Subcutaneous abdominal adipose tissue (tissue), 5 donors: ENCODE results near the gene AGAP9.

Experiments used
- H3K27ac ChIP-seq: one replicate; pipeline ENCODE4 v1.7.0; 2013; ENCODE audit warnings: low read depth, mild to moderate bottlenecking, inconsistent platforms, low read length, moderate library complexity
- H3K27me3 ChIP-seq, 5 donors: one replicate each; pipeline ENCODE4 v1.7.0; 2013; ENCODE audit warnings: low read length in 5 of 5, inconsistent platforms in 1 of 5; ENCODE audit not compliant: control insufficient read depth in 5 of 5, insufficient read depth in 4 of 5
- H3K36me3 ChIP-seq, 5 donors: one replicate each; pipeline ENCODE4 v1.7.0; 2013; ENCODE audit warnings: low read length in 5 of 5; ENCODE audit not compliant: control insufficient read depth in 5 of 5, insufficient read depth in 5 of 5
- H3K4me1 ChIP-seq, 5 donors: one replicate each; pipeline ENCODE4 v1.7.0; 2013; ENCODE audit warnings: low read length in 5 of 5, mild to moderate bottlenecking in 3 of 5, moderate library complexity in 1 of 5; ENCODE audit not compliant: control insufficient read depth in 5 of 5, insufficient read depth in 5 of 5
- H3K4me3 ChIP-seq, 5 donors: one replicate each; pipeline ENCODE4 v1.7.0; 2013; ENCODE audit warnings: low read length in 5 of 5, low read depth in 1 of 5
- H3K9ac ChIP-seq, 5 donors: one replicate each; pipeline ENCODE4 v1.7.0; 2013; ENCODE audit warnings: low read length in 5 of 5, mild to moderate bottlenecking in 4 of 5, moderate library complexity in 3 of 5
- H3K9me3 ChIP-seq, 5 donors: one replicate each; pipeline ENCODE4 v1.7.0; 2013; ENCODE audit warnings: low read length in 5 of 5; ENCODE audit not compliant: control insufficient read depth in 5 of 5
- donor health status: healthy.
- donor health status: healthy.
- donor health status: healthy.
- donor health status: healthy.
- donor health status: healthy.

The AGAP9 gene

GRCh38 chr10:47451998-47452494 is 71.4 kb downstream of the AGAP9 start:
- Histone ChIP-seq H3K4me1 (peaks cover 0 to 5% (median 0%) of the 10 kb centered on the region in 5 donors), H3K27ac (no peak overlapping the region), H3K9me3 (no peaks in the 10 kb centered on the region), H3K27me3 (peaks cover 0 to 5% (median 2%) of the 10 kb centered on the region in 5 donors), H3K36me3 (no peaks in the 10 kb centered on the region), H3K9ac (no peak overlapping the region), H3K4me3 (no peak overlapping the region)
